RWPE2 (cell line): ENCODE results near the gene SCUBE1.

Experiments used
- ATAC-seq: fragments of 200-7000 bp; cut with Tn5 transposase; 3 replicates; pipeline ENCODE4 v1.9.1; 2021; ENCODE audit warnings: low read depth
- DNase-seq: peaks from one replicate; pipeline ENCODE4 v3.0.0-alpha.2; 2020; ENCODE audit warnings: low spot score
- H3K27ac ChIP-seq: fragments of 450-650 bp; 2 replicates; pipeline ENCODE4 v1.5.1; 2017; ENCODE audit warnings: mild to moderate bottlenecking; ENCODE audit not compliant: poor library complexity, severe bottlenecking
- H3K27me3 ChIP-seq: fragments of 250-450 bp; sonication (Bioruptor Pico); 2 replicates; pipeline ENCODE4 v1.5.1; 2021; ENCODE audit warnings: mild to moderate bottlenecking, moderate library complexity; ENCODE audit not compliant: insufficient read depth, poor library complexity, severe bottlenecking
- H3K36me3 ChIP-seq: fragments of 250-450 bp; sonication (Bioruptor Pico); 2 replicates; pipeline ENCODE4 v1.5.1; 2020; ENCODE audit warnings: low read depth, mild to moderate bottlenecking, moderate library complexity
- H3K4me1 ChIP-seq: fragments of 250-450 bp; sonication (Bioruptor Pico); 2 replicates; pipeline ENCODE4 v1.5.1; 2021; ENCODE audit warnings: mild to moderate bottlenecking, moderate library complexity; ENCODE audit not compliant: insufficient read depth, poor library complexity, severe bottlenecking
- H3K4me3 ChIP-seq: fragments of 250-450 bp; sonication (Bioruptor Pico); 2 replicates; pipeline ENCODE4 v1.5.1; 2021; ENCODE audit warnings: mild to moderate bottlenecking, moderate library complexity; ENCODE audit not compliant: severe bottlenecking
- H3K9me3 ChIP-seq: fragments of 250-450 bp; sonication (Bioruptor Pico); 2 replicates; pipeline ENCODE4 v1.5.1; 2021; ENCODE audit warnings: mild to moderate bottlenecking, moderate library complexity; ENCODE audit not compliant: severe bottlenecking
- TF ChIP-seq, protein P1 (sequence below): fragments of 450-650 bp; IDR thresholded peaks from one replicate; pipeline ENCODE4 v1.5.1; 2017; ENCODE audit warnings: mild to moderate bottlenecking, moderate library complexity; ENCODE audit not compliant: poor library complexity, severe bottlenecking

SCUBE1 gene

DNA sequence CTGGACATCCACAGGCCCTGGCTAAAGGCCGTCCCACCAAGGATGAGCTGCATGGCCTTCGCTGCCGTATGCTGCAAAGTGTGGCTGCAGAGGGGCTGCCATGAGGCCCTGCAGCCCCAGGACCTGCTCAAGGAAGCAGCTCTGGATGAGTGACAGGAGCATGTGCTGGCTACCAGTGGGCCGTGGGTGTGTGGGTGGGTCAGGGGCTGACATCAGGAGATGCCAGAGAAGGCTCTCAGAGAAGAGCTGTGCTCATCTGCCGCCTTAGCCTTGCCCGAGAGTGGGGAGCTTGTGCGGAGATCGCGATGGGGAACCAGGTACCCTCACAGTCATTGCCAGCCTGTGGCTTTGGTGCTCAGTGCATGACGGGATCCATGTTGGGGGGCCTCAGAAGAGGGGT is 41.3 kb downstream of the SCUBE1 start:
- Histone ChIP-seq H3K4me3 (no peak overlapping the region), H3K27me3 (peaks cover 6% of the 10 kb centered on the region), H3K36me3 (no peaks in the 10 kb centered on the region), H3K27ac (no peak overlapping the region), H3K4me1 (no peaks in the 10 kb centered on the region), H3K9me3 (no peaks in the 10 kb centered on the region)
- DNase-seq: no peak
- TF ChIP-seq, protein P1, sequence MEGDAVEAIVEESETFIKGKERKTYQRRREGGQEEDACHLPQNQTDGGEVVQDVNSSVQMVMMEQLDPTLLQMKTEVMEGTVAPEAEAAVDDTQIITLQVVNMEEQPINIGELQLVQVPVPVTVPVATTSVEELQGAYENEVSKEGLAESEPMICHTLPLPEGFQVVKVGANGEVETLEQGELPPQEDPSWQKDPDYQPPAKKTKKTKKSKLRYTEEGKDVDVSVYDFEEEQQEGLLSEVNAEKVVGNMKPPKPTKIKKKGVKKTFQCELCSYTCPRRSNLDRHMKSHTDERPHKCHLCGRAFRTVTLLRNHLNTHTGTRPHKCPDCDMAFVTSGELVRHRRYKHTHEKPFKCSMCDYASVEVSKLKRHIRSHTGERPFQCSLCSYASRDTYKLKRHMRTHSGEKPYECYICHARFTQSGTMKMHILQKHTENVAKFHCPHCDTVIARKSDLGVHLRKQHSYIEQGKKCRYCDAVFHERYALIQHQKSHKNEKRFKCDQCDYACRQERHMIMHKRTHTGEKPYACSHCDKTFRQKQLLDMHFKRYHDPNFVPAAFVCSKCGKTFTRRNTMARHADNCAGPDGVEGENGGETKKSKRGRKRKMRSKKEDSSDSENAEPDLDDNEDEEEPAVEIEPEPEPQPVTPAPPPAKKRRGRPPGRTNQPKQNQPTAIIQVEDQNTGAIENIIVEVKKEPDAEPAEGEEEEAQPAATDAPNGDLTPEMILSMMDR: no peak
- ATAC-seq: no peak

DNA sequence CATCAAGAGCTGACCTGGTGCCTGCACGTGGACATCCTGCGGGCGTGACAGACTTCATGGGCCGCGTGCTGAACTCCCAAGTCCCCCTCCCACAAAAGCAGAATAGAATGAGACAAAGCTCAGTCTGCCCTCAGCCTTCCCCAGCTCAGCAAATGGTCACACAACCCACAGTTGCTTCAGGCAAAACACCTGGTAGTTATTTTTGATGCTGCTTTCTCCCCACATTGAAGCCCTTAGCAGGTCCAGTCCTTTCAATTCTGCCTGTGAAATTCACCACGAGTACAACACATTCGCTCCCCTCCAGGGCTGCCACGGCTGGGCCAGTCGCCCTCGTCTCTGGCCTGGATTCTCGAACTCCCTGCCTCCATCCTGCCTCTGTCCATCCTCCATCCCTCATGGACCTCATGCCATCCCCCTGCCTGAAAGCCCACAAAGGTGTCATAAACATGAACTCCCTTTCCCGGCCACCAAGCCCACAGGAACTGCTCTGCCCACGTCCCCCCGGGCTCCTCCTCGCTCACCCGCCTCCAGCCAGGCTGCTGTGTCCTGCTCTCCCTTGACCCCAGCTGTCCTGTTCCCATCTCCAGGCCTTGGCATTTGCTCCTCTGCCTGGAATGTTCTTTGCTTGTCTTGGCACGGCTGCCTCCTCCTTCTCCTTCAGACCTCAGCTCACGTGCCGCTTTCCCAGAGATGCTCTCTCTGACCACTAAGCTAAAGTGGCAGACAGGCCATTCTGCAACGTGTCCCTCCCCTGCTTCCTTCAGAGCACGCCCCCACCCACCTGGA is 42.1 kb downstream of the SCUBE1 start:
- no peaks in the 10 kb centered on the region for H3K9me3 ChIP-seq
- no peaks in the 10 kb centered on the region for H3K36me3 ChIP-seq
- DNase-seq (no peak), ATAC-seq (no peak)
- no peak overlapping the region for H3K27ac ChIP-seq
- H3K4me3 ChIP-seq: no peak overlapping the region
- H3K4me1 ChIP-seq: no peaks in the 10 kb centered on the region
- TF ChIP-seq, protein P1: no peak
- peaks cover 6% of the 10 kb centered on the region for H3K27me3 ChIP-seq

DNA sequence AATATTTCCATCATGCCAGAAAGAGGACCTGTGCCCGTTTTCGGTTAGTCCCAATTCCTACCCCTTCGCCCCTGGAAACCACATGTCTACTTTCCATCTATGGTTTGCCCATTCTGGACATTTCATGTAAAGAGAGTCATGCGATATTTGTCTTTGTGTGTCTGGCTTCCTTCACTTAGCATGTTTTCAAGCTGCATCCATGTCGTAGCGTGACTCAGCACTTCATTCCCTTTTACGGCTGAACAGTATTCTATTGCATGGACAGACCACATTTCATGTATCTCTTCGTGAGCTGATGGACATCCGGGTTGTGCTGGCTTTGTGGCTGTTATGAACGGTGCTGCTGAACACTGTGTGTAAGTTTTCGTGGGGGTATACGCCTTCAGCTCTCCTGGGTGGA is 43.4 kb downstream of the SCUBE1 start:
- no peaks in the 10 kb centered on the region for H3K36me3 ChIP-seq
- H3K9me3 ChIP-seq: no peaks in the 10 kb centered on the region
- H3K4me1 ChIP-seq: no peaks in the 10 kb centered on the region
- DNase-seq (no peak), ATAC-seq (no peak)
- H3K4me3 ChIP-seq: no peak overlapping the region
- TF ChIP-seq, protein P1: no peak
- peaks cover 3% of the 10 kb centered on the region for H3K27me3 ChIP-seq
- no peak overlapping the region for H3K27ac ChIP-seq

DNA sequence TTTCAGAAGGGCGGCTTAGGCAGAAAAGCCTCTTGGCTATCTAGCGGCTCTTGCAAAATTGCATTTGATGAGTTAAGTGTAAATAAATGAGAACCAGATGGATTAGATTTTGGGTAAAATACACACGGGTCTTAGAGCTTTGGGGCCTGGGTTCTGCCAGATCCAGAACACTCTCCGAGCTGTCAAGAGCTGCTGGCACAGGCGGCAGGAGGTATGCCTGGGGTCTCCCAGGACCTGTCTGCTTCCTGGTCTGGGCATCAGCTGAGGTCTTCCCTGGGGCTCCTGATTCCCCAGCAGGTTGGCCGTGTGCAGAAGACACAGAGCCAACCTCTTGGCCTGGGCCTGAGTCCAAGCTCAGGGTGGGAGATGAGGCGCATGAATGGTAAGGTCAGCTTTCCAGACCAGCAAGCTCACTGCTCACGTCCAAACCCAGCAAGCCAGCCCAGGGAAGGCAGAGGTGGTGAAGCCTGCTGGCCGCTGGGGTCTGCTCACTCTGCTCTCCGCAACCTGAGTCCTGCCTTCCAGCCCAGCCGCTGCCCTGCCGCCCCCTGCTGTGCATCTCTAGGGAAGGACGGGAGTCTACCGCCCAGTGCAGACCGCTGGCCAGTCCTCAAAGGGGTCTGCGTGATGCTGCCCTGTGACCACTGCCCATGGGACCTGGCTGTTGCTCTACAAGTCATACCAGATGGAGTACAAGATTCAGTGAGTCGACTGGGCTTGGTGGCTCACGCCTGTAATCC is 44.9 kb downstream of the SCUBE1 start:
- Histone ChIP-seq H3K27me3 (peaks cover 3% of the 10 kb centered on the region), H3K27ac (no peak overlapping the region), H3K4me3 (no peak overlapping the region), H3K4me1 (no peaks in the 10 kb centered on the region), H3K36me3 (no peaks in the 10 kb centered on the region), H3K9me3 (no peaks in the 10 kb centered on the region)
- TF ChIP-seq, protein P1: no peak
- ATAC-seq (no peak), DNase-seq (no peak)
